Lower lobe of right lung (tissue), 2 donors: ENCODE data around the gene BTBD3. TPM values are rescaled to one million over a fixed set of nuclear protein-coding genes. Genes with fewer than 3 reads are reported as not detected.

Source experiments
- ATAC-seq, 2 donors: fragments of 200-7000 bp; cut with Tn5 transposase; one replicate each; pipeline ENCODE4 v1.9.1; 2020 to 2022; ENCODE audit warnings: mild to moderate bottlenecking in 2 of 2, moderate library complexity in 2 of 2
- DNase-seq: peaks from one replicate; pipeline ENCODE4 v3.0.0-alpha.2; 2020
- H3K27ac ChIP-seq: fragments of 200-600 bp; one replicate; pipeline ENCODE4 v1.8.0; 2022
- H3K27me3 ChIP-seq: fragments of 200-600 bp; one replicate; pipeline ENCODE4 v1.8.0; 2022; ENCODE audit warnings: low read depth
- H3K36me3 ChIP-seq: fragments of 200-600 bp; one replicate; pipeline ENCODE4 v1.8.0; 2022; ENCODE audit warnings: mild to moderate bottlenecking
- H3K4me1 ChIP-seq: fragments of 200-600 bp; one replicate; pipeline ENCODE4 v1.8.0; 2022
- H3K4me3 ChIP-seq: fragments of 200-600 bp; one replicate; pipeline ENCODE4 v1.8.0; 2022; ENCODE audit warnings: mild to moderate bottlenecking
- H3K9me3 ChIP-seq: fragments of 200-600 bp; one replicate; pipeline ENCODE4 v1.8.0; 2022
- CTCF ChIP-seq: fragments of 200-600 bp; IDR thresholded peaks from one replicate; pipeline ENCODE4 v1.8.0; 2022; ENCODE audit warnings: antibody characterized with exemption, mild to moderate bottlenecking
- intact Hi-C: fragments of 100-400 bp; cut with DNase I; formaldehyde crosslinking; loops from one replicate; pipeline ENCODE4 v1.11.0; 2022
- total RNA-seq: library from RNA; stranded (reverse); fragmentation: NEBNext Ultra II Directional; extraction: Animal tissue kit (Norgen Biotek cat#: 25700); gene quantifications from one replicate; pipeline ENCODE4 v1.2.1, GENCODE V29; 2021
- donor health status: DM: no; HTN: yes; CAD: no; lungs with severe emphysema.

Gene BTBD3
- total RNA-seq, 1 donor from 2014 or later = 37.0 TPM

- Histone ChIP-seq H3K9me3 (no peaks in the 10 kb centered on the region), H3K4me1 (peaks cover 19% of the 10 kb centered on the region), H3K27ac (no peak overlapping the region), H3K27me3 (no peaks in the 10 kb centered on the region), H3K36me3 (no peaks in the 10 kb centered on the region), H3K4me3 (no peak overlapping the region)
- intact Hi-C loops = no loop called here
- no peak for TF ChIP-seq CTCF
- DNase-seq (no peak), ATAC-seq (no peak)
Measured at GRCh38 chr20:11894062-11894461, 23.6 kb upstream of the BTBD3 start.

- TF ChIP-seq CTCF = no peak
- Histone ChIP-seq H3K4me1 (peaks cover 19% of the 10 kb centered on the region), H3K9me3 (no peaks in the 10 kb centered on the region), H3K27me3 (no peaks in the 10 kb centered on the region), H3K27ac (no peak overlapping the region), H3K36me3 (no peaks in the 10 kb centered on the region), H3K4me3 (no peak overlapping the region)
- no peak for ATAC-seq
- DNase-seq = no peak
- intact Hi-C loops = no loop called here
Measured at GRCh38 chr20:11895861-11896387, 21.8 kb upstream of the BTBD3 start.

- ATAC-seq (no peak), DNase-seq (no peak)
- no peak overlapping the region for H3K27ac ChIP-seq
- no peaks in the 10 kb centered on the region for H3K27me3 ChIP-seq
- no peak for TF ChIP-seq CTCF
- no peaks in the 10 kb centered on the region for H3K36me3 ChIP-seq
- no peaks in the 10 kb centered on the region for H3K9me3 ChIP-seq
- no peaks in the 10 kb centered on the region for H3K4me1 ChIP-seq
- H3K4me3 ChIP-seq = no peak overlapping the region
- intact Hi-C loops = no loop called here
Measured at GRCh38 chr20:11901127-11901526, 16.6 kb upstream of the BTBD3 start.

GRCh38 chr20:11902285-11902697, 15.4 kb upstream of the BTBD3 start:
- Histone ChIP-seq H3K9me3 (no peaks in the 10 kb centered on the region), H3K4me1 (no peaks in the 10 kb centered on the region), H3K4me3 (no peak overlapping the region), H3K36me3 (no peaks in the 10 kb centered on the region), H3K27ac (no peak overlapping the region), H3K27me3 (no peaks in the 10 kb centered on the region)
- intact Hi-C loops = no loop called here
- TF ChIP-seq CTCF = no peak
- ATAC-seq = no peak
- no peak for DNase-seq

- no peaks in the 10 kb centered on the region for H3K4me1 ChIP-seq
- H3K4me3 ChIP-seq = no peak overlapping the region
- DNase-seq (no peak), ATAC-seq (no peak)
- no peaks in the 10 kb centered on the region for H3K9me3 ChIP-seq
- no peak for TF ChIP-seq CTCF
- intact Hi-C loops = no loop called here
- H3K36me3 ChIP-seq = no peaks in the 10 kb centered on the region
- H3K27ac ChIP-seq = no peak overlapping the region
- H3K27me3 ChIP-seq = no peaks in the 10 kb centered on the region
Measured at GRCh38 chr20:11905460-11906179, 12.1 kb upstream of the BTBD3 start.
